Erythroblast (primary cell): ENCODE measurements around the gene HSD17B1.
A peak's percentile ranks its signal among the peaks of the same experiment; 100 is the strongest.

ENCODE experiments used
- GATA1 ChIP-seq: IDR thresholded peaks from 2 replicates; pipeline ENCODE4 v1.6.1; 2011; ENCODE audit warnings: low read depth, mild to moderate bottlenecking, control low read depth, low read length, moderate library complexity
- POLR2A ChIP-seq: IDR thresholded peaks from 2 replicates; pipeline ENCODE4 v1.6.1; 2011; ENCODE audit warnings: mild to moderate bottlenecking, low read length

- peak; percentile 35 for TF ChIP-seq POLR2A
- peak; percentile 75 for TF ChIP-seq GATA1
Measured at GRCh38 chr17:42518755-42519545, 33.8 kb upstream of the HSD17B1 start.
